Brain pericyte (primary cell): ENCODE results near the gene LRRC9.
"Not testable (repeated sequence)": the region's sequence is repeated elsewhere in the genome, so short reads cannot be mapped to it uniquely, and the experiment has no call there.

ENCODE experiments used
- DNase-seq: peaks from one replicate; pipeline ENCODE4 v3.0.0-alpha.2; 2012; ENCODE audit warnings: low read depth, low spot score

The LRRC9 gene

GRCh38 chr14:60061371-60061770, 141.4 kb downstream of the LRRC9 start:
- no peak for DNase-seq

- DNase-seq = peak; percentile 2
Measured at GRCh38 chr14:60064491-60065072, 144.6 kb downstream of the LRRC9 start.

GRCh38 chr14:60067882-60068281, 147.9 kb downstream of the LRRC9 start:
- no peak for DNase-seq

GRCh38 chr14:60079723-60080122, 159.8 kb downstream of the LRRC9 start:
- no peak for DNase-seq

GRCh38 chr14:60085085-60085484, 165.1 kb downstream of the LRRC9 start:
- no peak for DNase-seq

GRCh38 chr14:60085693-60086092, 165.7 kb downstream of the LRRC9 start:
- DNase-seq = no peak

GRCh38 chr14:60087668-60088067, 167.7 kb downstream of the LRRC9 start:
- no peak for DNase-seq

GRCh38 chr14:60089221-60089620, 169.3 kb downstream of the LRRC9 start:
- DNase-seq = no peak

GRCh38 chr14:60090864-60091519, 171.0 kb downstream of the LRRC9 start:
- DNase-seq = no peak

- peak; percentile 98 for DNase-seq
Measured at GRCh38 chr14:60091550-60092525, 171.9 kb downstream of the LRRC9 start, which contains the start of gene PCNX4. PCNX4 (plus strand) TSS chr14:60091923; CDS start chr14:60107639, 15,716 bp downstream.

- no peak for DNase-seq
Measured at GRCh38 chr14:60092526-60092920, 172.6 kb downstream of the LRRC9 start.

GRCh38 chr14:60093080-60093479, 173.1 kb downstream of the LRRC9 start:
- no peak for DNase-seq

GRCh38 chr14:60093606-60094005, 173.7 kb downstream of the LRRC9 start:
- DNase-seq = no peak

GRCh38 chr14:60094306-60094897, 174.5 kb downstream of the LRRC9 start:
- DNase-seq = no peak

- no peak for DNase-seq
Measured at GRCh38 chr14:60095231-60095630, 175.3 kb downstream of the LRRC9 start.

GRCh38 chr14:60095781-60096450, 176.0 kb downstream of the LRRC9 start:
- DNase-seq = no peak

GRCh38 chr14:60097974-60098373, 178.0 kb downstream of the LRRC9 start:
- no peak for DNase-seq

GRCh38 chr14:60099855-60100254, 179.9 kb downstream of the LRRC9 start:
- DNase-seq = not testable (repeated sequence)

GRCh38 chr14:60101786-60102185, 181.8 kb downstream of the LRRC9 start:
- DNase-seq = no peak

- DNase-seq = no peak
Measured at GRCh38 chr14:60102389-60102788, 182.4 kb downstream of the LRRC9 start.

- no peak for DNase-seq
Measured at GRCh38 chr14:60106339-60106738, 186.4 kb downstream of the LRRC9 start.
